ENCODE data around the gene DCDC2C.

The DCDC2C gene

DNA sequence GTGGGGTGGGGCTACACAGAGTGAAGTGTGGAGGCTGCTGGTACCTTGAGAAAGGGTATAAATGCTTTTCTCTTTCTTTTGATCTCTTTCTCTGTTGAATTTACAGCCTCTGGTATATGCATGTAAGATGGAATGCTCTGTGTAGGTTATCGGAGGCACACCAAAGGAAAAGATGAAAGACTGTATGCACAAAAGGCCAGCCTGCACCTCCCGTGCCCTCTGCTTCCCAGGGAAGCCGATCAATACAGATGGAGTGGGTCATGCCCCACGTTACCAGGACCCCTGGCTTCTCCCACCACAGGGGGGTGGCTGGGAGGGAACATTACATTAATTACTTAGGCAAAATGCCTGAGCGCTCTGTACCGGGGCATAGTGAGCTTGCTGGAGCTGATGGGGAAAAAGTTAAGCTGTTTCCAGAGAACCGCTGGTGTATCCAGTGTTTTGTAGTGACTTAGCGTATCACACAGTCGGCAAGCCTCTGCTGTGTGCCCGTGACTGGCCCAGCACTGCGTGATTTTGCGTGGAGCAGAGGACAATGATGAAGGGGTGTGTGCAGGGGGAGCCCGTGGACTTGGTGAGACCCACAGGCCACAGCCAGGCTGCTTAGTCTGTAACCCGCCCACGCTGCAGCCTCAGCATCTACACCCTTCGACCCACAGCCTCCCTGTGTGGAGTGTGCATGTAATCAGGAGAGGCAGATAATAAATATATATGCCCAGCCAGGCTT, 37.3 kb upstream of the DCDC2C start:
- H3K4me3 ChIP-seq (ENCODE audit: low read length) = no peak overlapping the region
- no peak for TF ChIP-seq ZNF274 (IDR thresholded peaks at IDR 0.05; ENCODE audit: low read depth, low read length)

DNA sequence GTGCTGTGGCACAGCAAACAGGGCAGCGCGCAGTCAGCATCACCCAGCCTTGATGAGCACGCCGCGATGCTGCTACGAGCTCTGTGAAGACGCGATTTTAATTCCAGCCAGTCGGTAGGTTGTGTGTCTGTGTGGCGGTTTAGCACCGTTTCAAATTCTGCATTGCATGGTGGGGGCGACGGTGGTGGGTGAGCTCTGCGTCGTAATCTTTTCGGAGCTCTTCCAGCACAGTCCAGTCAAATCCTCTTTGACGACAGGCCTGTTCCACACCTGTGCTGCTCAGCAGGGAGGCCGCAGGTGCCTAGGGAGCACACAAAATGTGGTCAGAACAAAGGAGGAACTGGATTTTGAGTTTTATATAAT, 36.8 kb upstream of the DCDC2C start:
- no peak for TF ChIP-seq ZNF274 (IDR thresholded peaks at IDR 0.05; ENCODE audit: low read depth, low read length)
- H3K4me3 ChIP-seq (ENCODE audit: low read length) = no peak overlapping the region

DNA sequence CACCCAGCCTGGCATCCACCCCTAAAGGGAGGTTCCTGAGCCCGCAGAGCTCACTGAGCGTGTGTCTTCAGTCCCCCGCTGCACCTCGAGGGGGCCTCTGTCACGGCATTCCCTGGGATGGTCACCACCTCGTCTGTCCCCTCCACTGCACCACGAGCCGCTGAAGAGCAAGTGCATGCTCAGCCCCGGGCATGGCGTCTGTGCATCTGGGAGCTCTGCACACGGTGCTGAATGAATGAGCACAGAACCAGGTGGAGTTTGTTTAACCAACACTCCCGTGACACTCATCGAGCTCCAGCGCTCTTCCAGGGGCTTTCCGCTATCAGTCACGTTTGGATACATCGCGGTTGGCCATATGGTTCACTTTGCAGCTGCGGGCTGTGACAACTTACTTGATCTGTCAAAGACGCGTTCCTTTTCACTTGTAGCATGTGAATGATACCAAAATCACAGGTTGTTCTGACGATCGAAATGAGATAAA, 36.2 kb upstream of the DCDC2C start:
- TF ChIP-seq ZNF274 (IDR thresholded peaks at IDR 0.05; ENCODE audit: low read depth, low read length) = no peak
- no peak overlapping the region for H3K4me3 ChIP-seq (ENCODE audit: low read length)

DNA sequence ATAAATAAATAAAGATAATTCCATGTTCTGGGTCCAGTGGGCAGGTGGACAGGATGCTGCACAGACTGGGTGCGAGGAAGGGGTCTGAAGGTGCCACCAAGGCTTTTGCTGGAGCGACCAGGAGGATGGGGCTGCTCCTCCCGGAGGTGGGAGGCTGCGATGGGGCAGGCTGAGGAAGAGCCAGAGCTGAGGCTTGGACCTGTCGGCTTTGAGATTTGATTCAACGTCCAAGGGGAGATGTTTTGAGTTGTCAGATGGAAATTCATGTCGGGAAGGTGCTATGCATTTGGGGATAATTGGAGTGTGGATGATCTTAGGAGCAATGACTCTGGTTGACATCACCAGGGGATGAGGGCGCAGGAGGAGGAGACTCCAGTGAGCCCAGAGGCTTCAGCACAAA, 33.7 kb upstream of the DCDC2C start:
- no peak overlapping the region for H3K4me3 ChIP-seq (ENCODE audit: low read length)
- no peak for TF ChIP-seq ZNF274 (IDR thresholded peaks at IDR 0.05; ENCODE audit: low read depth, low read length)

DNA sequence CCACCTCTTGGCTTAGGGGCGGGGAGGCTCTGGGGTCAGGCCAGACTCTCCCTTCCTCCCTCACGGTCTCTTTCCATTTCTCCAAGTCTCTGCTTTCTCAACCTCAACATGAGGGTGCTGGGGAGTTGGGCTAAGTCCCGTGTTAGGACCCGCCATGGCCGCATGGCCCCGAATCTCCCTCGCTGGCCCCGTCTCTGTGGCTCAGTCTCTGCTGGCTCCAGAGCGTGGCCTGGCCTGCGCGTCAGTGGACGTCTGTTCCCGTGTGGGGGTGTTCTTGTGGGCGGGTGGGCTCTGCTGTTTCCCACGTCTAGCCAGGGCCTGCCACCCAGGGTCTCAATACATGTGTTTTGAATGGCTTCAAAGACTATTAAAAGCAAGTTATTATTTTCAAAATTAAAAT, 33.0 kb upstream of the DCDC2C start:
- no peak overlapping the region for H3K4me3 ChIP-seq (ENCODE audit: low read length)
- no peak for TF ChIP-seq ZNF274 (IDR thresholded peaks at IDR 0.05; ENCODE audit: low read depth, low read length)

DNA sequence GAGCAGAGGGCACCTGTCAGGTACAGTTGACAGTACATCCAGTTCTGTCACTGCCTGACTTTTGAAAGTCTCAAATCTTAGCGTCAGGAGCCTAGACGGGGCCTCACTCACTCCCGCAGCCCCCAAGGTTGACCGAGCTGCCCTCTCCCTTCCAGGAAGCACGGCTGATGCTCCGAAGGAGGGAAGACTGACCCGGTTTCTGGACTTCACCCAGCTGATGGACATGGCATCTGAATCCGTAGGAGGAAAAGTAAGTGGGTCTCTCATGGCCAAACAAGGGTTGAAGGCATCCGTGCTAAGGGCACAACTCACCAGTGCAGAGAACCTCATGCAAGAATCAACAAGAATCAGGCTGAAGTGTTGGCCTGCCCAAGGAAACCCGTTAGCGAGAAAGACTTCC, 32.4 kb upstream of the DCDC2C start:
- no peak for TF ChIP-seq ZNF274 (IDR thresholded peaks at IDR 0.05; ENCODE audit: low read depth, low read length)
- H3K4me3 ChIP-seq (ENCODE audit: low read length) = no peak overlapping the region

DNA sequence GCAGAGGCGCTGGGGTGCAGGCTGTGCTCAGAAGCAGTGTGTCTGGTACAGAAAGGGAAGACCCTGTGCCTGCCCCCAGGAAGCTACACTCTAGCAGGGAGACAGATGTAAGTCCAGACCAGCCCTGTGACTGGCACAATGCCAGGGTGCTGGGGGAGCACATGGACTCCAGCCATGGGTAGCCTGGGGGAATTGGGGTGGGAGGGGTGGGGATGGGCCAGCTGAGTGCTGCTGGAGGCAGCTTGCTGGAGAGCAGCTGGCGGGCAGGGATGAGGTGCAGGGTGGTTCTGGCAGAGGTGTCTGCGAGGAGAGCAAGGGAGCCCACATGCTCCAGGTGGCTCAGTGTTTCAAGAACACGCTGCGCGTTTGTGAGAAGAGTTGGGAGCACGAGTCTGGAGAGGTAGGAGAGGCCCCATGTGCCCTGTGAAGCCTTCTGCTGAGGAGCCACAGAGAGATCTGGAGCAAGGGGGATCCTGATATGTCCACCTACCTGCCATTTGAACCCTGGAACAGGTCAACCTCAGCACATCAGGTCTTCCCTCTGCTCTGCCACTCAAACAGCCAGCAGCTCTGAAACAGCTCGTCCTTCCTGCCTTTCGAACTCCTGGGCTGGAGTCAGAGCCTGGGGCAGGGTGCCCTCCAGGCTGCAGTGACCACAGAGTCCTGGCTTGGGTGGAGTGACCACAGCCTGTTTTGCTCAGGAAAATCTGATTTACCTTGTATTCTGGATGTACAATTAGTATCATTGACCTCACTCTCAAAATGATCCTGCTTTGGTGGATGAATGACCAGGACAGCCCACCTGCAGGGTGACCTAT, 30.3 kb upstream of the DCDC2C start:
- TF ChIP-seq ZNF274 (IDR thresholded peaks at IDR 0.05; ENCODE audit: low read depth, low read length) = no peak
- no peak overlapping the region for H3K4me3 ChIP-seq (ENCODE audit: low read length)

DNA sequence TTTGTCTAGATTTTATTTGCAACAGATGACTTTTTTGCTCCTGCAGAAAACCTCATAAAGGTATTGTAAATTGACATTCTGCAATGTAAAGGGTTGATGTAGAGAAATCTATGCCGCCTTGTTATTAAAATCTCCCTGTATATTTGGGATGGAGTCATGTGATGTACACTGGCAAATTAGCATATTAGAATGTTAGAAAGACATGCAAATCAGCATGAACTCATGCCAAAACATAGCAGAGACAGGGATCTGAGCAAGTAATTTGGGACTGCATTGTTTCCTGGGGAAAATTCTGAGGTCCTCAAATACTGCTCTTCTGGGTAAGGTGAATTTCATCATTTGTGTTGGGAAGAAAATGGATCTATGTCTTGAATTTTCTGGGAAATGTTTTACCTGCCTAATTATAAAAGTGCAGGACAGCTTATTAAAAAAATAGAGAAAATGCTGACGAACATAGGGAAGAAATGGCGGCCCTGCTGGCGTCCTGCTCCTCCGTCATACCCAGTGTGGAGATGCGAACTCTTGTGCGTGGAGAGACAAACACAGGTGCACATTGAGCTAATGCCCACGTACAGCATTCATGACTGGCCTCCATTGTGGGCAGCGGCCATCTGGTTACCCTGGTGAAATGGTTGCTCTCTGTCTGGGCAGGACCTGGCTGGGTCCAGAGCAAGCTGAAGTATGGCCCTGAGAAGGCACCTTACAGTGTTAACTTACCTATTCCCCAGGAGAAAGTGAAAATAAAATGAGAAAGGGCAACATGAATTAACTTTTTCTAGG, 29.1 kb upstream of the DCDC2C start:
- no peak overlapping the region for H3K4me3 ChIP-seq (ENCODE audit: low read length)
- no peak for TF ChIP-seq ZNF274 (IDR thresholded peaks at IDR 0.05; ENCODE audit: low read depth, low read length)

DNA sequence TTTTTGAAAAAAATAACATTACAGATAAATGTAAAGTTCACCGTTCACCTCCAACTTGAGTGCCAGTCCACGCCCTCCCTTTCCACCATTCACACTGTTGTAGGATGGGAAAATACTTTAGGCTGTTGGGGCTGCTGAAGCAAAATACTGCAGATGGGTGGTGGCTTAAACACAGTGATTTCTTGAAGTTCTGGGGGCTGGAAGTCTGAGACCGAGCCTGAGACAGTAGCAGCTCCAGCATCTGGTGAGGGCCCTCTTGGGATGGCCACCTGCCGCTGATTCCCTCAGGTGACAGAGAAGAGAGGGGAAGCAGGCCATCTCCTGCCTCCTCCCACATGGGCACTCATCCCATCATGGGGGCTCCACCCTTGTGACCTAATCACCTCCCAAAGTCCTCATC, 27.7 kb upstream of the DCDC2C start:
- H3K4me3 ChIP-seq (ENCODE audit: low read length) = no peak overlapping the region
- no peak for TF ChIP-seq ZNF274 (IDR thresholded peaks at IDR 0.05; ENCODE audit: low read depth, low read length)

DNA sequence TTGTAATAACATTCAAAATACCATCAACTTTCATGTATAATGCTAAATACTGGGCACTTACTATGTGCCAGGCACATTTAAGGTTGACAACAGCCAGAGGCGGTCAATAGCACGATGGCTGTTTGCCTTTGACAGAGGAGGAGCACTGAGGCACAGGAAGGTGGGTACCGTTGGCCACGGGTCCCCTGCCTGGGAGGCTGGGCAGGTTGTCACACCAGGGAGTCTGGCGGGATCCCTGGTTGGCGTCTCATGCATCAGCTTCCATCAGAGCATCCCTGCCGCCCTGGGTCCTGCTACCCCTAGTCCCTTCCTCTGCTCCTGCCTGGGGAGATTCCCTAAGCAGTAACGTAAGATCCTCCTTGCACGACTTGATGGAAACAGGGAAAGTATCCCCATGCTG, 25.9 kb upstream of the DCDC2C start:
- TF ChIP-seq ZNF274 (IDR thresholded peaks at IDR 0.05; ENCODE audit: low read depth, low read length) = no peak
- no peak overlapping the region for H3K4me3 ChIP-seq (ENCODE audit: low read length)

DNA sequence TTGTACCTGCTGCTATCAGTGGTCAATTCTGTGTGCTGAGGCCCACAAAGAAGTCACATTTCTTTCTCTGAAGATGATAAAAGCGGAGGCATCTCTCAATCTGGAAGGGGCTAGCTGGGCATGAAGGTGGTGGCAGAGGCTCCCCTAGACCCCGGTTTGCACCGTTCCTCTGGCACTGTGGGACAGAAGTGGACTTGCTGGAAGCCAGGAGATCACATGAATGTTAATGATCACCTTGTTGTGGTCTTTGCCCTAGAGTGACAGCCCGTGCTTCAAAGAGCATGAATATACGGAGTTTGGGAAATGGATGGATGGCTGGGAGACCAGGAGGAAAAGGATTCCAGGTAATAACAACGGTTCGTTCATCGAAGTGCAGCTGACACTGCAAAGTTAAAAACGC, 25.2 kb upstream of the DCDC2C start:
- H3K4me3 ChIP-seq (ENCODE audit: low read length) = no peak overlapping the region
- no peak for TF ChIP-seq ZNF274 (IDR thresholded peaks at IDR 0.05; ENCODE audit: low read depth, low read length)

DNA sequence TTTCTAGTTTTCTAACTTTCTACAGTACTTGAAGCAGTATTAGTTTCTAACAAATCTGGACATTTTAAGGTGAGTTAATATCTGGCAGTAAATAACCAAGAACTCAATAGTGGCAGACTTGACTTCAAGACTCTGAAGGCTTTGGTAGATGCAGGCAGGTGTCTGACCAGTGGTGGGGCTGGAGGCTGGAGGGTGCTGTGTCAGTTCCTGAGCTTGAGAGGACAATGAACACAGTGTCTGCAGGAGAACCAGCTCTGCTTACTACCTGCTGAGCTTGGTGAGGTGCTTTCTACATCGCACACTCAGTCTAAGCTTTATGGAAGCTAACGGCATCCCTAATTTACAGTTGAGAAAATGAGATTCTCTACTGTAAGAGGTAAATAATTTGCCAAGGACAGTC, 24.2 kb upstream of the DCDC2C start:
- no peak for TF ChIP-seq ZNF274 (IDR thresholded peaks at IDR 0.05; ENCODE audit: low read depth, low read length)
- no peak overlapping the region for H3K4me3 ChIP-seq (ENCODE audit: low read length)

DNA sequence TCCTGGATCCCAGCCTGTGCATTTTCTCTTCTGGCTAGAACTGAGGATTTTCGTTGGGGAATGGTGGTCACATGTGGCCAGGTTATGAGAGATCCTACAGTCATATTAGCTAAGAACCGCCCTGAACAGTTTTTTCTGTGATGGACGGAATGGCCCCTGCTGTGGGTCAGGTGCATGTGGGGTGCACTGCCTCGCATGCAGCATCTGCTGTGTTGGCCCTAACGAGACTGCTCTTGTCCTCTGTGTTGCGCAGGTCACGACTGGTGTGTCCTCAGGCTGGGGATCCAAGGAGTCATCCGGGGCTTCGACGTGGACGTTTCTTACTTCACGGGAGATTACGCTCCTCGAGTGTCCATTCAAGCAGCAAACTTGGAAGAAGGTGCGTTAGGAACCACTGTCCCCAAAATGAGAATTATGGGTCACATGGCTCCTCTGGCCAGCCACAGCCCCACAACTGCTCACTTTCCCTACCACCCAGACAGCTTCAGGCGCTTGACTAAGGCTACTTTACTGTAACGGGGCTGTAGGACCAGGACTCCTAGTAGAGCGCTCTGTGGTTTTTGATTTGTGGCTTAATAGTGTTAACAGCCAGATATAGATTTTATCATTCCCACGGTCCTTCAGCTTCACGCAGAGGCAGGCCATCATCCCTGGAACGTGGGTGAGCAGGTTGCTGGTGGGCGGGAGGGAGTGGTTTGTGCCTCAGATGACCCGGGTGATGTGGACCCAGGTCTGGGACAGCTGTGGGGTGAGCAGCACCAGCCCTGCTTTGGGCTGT, 23.6 kb upstream of the DCDC2C start:
- no peak for TF ChIP-seq ZNF274 (IDR thresholded peaks at IDR 0.05; ENCODE audit: low read depth, low read length)
- H3K4me3 ChIP-seq (ENCODE audit: low read length) = no peak overlapping the region

Data from GM08714 (cell line).